Retinal pigment epithelial cell (primary cell): ENCODE data around the gene TOB2.

Experiments used
- DNase-seq: peaks from one replicate; pipeline ENCODE4 v3.0.0-alpha.2; 2010; ENCODE audit warnings: low read depth
- H3K4me3 ChIP-seq: 2 replicates; pipeline ENCODE4 v1.5.1; 2011; ENCODE audit warnings: mild to moderate bottlenecking, low read length, control low read depth, moderate library complexity
- CTCF ChIP-seq: conservative IDR thresholded peaks from 2 replicates; pipeline ENCODE4 v1.5.1; 2011; ENCODE audit warnings: low read depth, low read length, control low read depth, inconsistent platforms

Gene TOB2

DNA sequence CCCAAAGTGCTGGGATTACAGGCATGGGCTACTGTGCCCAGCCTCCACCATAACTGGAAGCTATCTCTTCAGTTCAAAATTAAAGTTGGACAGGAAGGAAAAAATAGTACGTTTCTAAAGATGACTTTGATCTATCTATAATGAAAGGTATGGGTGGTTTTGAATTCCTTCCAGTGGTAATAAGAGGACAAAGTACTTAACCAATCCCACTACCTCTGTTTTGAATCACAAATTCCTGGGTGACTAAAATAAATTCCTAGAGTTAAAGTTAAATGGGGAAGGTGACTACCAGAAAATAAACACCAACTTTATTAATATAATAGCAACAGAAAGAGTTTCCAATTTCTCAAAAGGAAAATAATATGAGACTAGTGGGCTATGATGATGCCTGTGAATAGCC is 12.8 kb upstream of the TOB2 start:
- no peak overlapping the region for H3K4me3 ChIP-seq
- TF ChIP-seq CTCF: no peak
- no peak for DNase-seq

DNA sequence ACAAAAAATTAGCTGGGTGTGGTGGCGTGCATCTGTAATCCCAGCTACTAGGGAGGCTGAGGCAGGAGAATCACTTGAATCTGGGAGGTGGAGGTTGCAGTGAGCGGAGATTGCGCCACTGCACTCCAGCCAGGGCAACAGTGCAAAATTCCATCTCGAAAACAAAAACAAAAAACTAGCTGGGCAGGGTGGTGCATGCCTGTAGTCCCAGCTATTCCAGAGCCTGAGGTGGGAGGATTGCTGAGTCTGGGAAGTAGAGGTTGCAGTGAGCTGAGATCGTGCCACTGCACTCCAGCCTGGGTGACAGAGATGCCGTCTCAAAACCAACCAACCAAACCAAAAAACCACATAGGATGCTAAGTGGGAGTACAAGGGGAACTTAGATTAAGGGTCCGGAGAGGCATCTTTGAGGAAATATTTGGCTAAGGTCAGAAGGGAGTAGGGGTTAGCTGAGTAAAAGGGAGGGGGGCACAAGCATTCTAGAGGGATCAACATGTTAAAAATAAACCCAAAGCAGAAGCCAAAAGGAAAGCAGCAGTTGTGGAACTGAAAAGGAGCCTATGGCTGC is 11.6 kb upstream of the TOB2 start:
- TF ChIP-seq CTCF: no peak
- DNase-seq: no peak
- no peak overlapping the region for H3K4me3 ChIP-seq

DNA sequence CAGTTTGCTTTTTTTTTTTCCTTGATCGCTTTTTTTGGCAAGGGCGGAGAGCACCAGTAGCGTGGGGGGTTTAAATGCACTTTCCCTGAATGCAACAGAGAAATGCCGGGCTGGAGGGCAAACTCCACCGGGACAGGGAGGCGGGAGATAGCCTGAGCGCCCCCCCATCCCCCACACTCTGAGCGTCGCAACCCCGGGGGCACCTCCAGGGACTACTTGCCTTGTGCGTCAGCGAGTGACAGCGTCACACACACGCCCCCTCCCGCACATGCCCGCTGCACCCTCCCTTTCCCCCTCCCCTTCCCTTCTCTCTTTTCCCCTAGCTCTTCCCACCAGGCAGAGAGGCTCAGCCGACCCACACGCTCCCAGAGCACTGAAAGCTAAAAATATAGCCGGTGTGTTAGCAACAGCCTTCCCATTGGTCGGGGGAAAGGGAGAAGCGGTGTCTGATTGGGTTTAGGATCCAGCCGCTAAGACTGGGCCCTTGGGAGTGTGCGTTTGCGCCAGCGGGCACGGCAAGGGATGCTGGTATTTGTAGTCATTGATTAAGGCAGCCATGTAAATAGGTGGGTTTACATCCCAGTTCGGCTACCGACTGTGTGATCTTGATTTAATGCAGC is 1.7 kb upstream of the TOB2 start:
- no peak for TF ChIP-seq CTCF
- DNase-seq: peak; percentile 99

DNA sequence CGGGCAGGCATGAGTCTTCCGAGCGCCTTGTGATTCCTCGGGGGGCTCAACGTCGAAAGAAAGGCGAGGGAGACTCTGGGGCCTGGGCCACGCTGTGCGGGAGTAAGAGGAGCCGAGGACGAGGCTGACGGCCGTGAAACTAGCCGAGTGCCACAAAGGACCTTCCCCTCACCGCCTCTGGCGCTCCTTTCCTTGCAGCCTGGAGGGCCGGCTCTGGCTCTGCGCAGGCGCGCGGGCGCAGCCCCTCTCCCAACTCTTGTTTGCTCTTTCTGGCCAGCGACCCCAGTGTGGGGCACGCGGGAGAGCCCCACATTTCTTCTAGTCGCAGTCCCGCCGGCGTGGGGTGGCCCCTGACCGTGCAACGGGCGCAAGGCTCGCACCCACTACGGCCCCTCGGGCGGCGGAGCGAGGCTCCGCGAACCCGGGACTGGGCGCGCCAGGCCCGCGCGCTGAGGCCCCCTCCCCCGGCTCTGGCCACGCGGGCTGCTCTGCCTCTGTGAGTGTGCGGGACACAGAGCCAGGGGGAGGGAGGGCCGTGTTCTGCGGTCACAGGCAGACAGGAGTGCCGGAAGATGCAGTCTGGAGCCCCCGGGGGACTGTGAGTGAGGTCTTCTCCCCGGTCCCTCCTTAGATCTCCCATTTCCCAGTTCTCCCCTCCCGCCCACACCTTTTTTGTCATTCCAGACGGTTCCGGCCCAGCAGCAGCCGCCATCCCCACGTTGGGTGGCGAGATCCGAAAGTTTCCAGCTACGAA is 1.0 kb upstream of the TOB2 start:
- DNase-seq: no peak
- peak overlapping the region; percentile 99 for H3K4me3 ChIP-seq
- no peak for TF ChIP-seq CTCF

More for the DNA sequence above, 1.7 kb upstream of the TOB2 start:
- H3K4me3 ChIP-seq: peak overlapping the region; percentile 99

DNA sequence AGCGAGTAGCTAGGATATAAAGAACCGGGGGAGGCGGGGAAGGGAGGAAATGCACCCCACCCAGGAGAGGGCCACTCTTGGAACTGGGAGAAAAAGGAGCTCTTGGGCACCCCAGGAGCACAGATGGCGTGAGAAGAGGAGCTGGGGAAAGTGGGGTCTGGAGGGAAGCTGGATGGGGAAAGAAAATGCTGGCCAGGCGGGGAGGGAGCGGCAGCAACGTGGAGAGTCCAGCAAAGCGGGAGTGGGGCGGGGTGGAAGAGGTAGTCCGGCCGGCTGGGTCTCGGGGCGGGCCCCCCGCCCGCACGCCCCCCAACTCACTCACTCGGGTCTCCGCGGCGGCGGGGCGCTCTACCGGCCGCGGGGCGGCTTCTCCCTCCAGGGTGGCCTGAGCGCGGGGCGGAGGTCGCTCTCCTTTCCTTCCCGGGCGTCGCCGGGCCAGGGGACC is 522 bp downstream of the TOB2 start:
- H3K4me3 ChIP-seq: peak overlapping the region; percentile 99
- DNase-seq: no peak
- TF ChIP-seq CTCF: no peak

DNA sequence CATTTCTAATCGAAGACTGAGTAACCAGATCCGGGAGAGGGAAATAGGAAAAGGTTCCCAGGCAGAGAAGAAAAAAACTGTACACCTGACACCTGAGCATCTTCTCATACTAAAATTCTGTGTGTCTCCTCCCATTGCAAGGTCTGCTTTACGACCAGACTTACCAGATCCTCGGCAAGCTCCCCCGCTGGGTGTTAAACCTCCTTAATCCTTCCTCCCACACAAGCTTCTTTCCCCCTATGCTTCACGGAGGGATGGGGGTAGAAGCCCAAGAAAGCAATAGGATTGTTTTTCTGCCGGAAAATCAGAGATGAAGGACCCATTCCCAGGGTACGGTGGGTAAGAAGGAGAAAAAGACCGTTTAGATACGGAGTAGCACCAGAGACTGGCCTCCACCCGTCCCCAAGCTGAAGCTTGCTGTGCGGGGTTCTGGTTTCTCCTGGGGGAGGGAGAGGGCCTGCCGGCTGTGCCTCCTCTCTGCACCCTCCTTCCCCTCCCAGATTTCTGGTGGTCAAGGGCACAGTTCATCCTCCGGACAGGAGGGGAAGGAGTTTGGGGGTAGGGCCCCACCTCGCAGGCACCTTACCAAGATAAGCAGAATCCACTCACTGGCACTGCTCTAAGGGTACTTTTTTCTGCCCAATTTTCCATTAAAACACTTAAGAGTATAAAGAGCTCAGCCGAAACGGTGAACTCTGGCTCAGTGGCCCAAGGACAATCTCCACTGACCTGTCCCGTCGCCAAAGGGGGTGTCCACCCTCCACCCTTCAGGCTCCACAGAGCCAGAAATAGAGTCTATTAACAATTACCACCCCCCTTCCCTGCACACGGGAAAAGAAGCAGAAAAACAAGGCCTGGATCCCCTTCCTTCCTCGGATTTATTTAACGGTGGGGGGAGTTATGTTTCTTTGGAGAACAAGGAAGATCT is 1.2 kb downstream of the TOB2 start:
- no peak for TF ChIP-seq CTCF
- H3K4me3 ChIP-seq: peak overlapping the region; percentile 99
- no peak for DNase-seq
